Activated naive CD8-positive, alpha-beta T cell treated with anti-CD3 and anti-CD28 coated beads, Interleukin-2, amount 10 ng/mL, durations not matched to agents 7 days and 5 days (primary cell): ENCODE results near the gene CRMP1. TPM values are rescaled to one million over a fixed set of nuclear protein-coding genes. Genes with fewer than 3 reads are reported as not detected.
"Not testable (repeated sequence)": the region's sequence is repeated elsewhere in the genome, so short reads cannot be mapped to it uniquely, and the experiment has no call there.

Experiments
- ATAC-seq: fragments of 150-1000 bp; cut with Tn5 transposase; one replicate; pipeline ENCODE4 v1.10.0; 2021; ENCODE audit warnings: low read depth, moderate library complexity
- POLR2A ChIA-PET: fragments of 350-600 bp; sonication (Branson Sonifier 250); formaldehyde crosslinking; loops from one replicate; lab custom pipeline; 2021; ENCODE audit warnings: antibody characterized with exemption; lab: Charles Lee
- DNase-seq: peaks from one replicate; pipeline ENCODE4 v3.0.0; 2021
- H3K27ac Mint-ChIP-seq: one replicate; pipeline ENCODE4 v1.8.0; 2022; ENCODE audit warnings: mild to moderate bottlenecking, mixed read lengths
- H3K27me3 Mint-ChIP-seq: one replicate; pipeline ENCODE4 v1.8.0; 2022; ENCODE audit warnings: mild to moderate bottlenecking, moderate library complexity, mixed read lengths
- H3K36me3 Mint-ChIP-seq: one replicate; pipeline ENCODE4 v1.8.0; 2021; ENCODE audit warnings: mild to moderate bottlenecking, mixed read lengths
- H3K4me1 Mint-ChIP-seq: one replicate; pipeline ENCODE4 v1.8.0; 2021; ENCODE audit warnings: mixed read lengths
- H3K4me3 Mint-ChIP-seq: one replicate; pipeline ENCODE4 v1.8.0; 2022; ENCODE audit warnings: mild to moderate bottlenecking, moderate library complexity, mixed read lengths
- H3K9me3 Mint-ChIP-seq: one replicate; pipeline ENCODE4 v1.8.0; 2021; ENCODE audit warnings: mixed read lengths
- total RNA-seq, 2 experiments: library from RNA; stranded (reverse); gene quantifications; one replicate each; pipeline ENCODE4 v1.2.3, GENCODE V29; 2021

CRMP1 gene
- total RNA-seq, 2 experiments from 2014 or later: not detected

- H3K36me3 Mint-ChIP-seq: no peaks in the 10 kb centered on the region
- no peak for DNase-seq
- peaks cover 11% of the 10 kb centered on the region for H3K27me3 Mint-ChIP-seq
- peaks cover 21% of the 10 kb centered on the region for H3K4me1 Mint-ChIP-seq
- no peak for ATAC-seq
- POLR2A ChIA-PET: no interaction called here
- no peaks in the 10 kb centered on the region for H3K9me3 Mint-ChIP-seq
- no peak overlapping the region for H3K4me3 Mint-ChIP-seq
- no peak overlapping the region for H3K27ac Mint-ChIP-seq
Observed at GRCh38 chr4:5825321-5826041, 67.4 kb downstream of the CRMP1 start.

DNA sequence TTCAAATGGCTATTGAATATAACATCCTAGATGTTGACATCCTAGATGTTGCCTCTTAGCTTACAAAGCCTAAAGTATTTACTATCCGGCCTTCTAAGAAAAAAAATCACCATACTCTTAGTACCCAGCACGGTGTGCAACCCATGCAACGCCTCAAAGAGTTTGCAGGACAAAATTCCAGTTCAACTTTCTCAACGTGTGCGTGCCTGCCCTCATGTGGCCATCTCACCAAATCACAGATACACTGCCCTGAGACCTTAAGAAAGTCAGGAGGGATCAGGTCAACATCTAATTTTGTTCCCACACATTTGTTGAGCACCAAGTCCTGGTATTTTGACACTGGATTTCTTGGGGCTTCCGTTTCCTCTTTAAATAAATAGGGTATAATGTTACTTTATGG, 68.3 kb downstream of the CRMP1 start:
- Mint-ChIP-seq H3K4me3 (no peak overlapping the region), H3K27ac (no peak overlapping the region), H3K4me1 (peaks cover 21% of the 10 kb centered on the region), H3K36me3 (no peaks in the 10 kb centered on the region), H3K9me3 (no peaks in the 10 kb centered on the region), H3K27me3 (peaks cover 7% of the 10 kb centered on the region)
- POLR2A ChIA-PET: no interaction called here
- ATAC-seq (no peak), DNase-seq (no peak)

- peaks cover 21% of the 10 kb centered on the region for H3K4me1 Mint-ChIP-seq
- POLR2A ChIA-PET: no interaction called here
- no peak overlapping the region for H3K27ac Mint-ChIP-seq
- H3K36me3 Mint-ChIP-seq: no peaks in the 10 kb centered on the region
- H3K27me3 Mint-ChIP-seq: peaks cover 4% of the 10 kb centered on the region
- H3K4me3 Mint-ChIP-seq: no peak overlapping the region
- ATAC-seq (no peak), DNase-seq (no peak)
- no peaks in the 10 kb centered on the region for H3K9me3 Mint-ChIP-seq
Observed at GRCh38 chr4:5824227-5824626, 68.7 kb downstream of the CRMP1 start.

- H3K4me1 Mint-ChIP-seq: peaks cover 21% of the 10 kb centered on the region
- peaks cover 3% of the 10 kb centered on the region for H3K27me3 Mint-ChIP-seq
- ATAC-seq (no peak), DNase-seq (no peak)
- POLR2A ChIA-PET: no interaction called here
- H3K36me3 Mint-ChIP-seq: no peaks in the 10 kb centered on the region
- H3K27ac Mint-ChIP-seq: no peak overlapping the region
- no peaks in the 10 kb centered on the region for H3K9me3 Mint-ChIP-seq
- no peak overlapping the region for H3K4me3 Mint-ChIP-seq
Observed at GRCh38 chr4:5823542-5824211, 69.2 kb downstream of the CRMP1 start.

- DNase-seq (no peak), ATAC-seq (no peak)
- Mint-ChIP-seq H3K4me3 (no peak overlapping the region), H3K27me3 (peaks cover 3% of the 10 kb centered on the region), H3K9me3 (no peaks in the 10 kb centered on the region), H3K4me1 (peaks cover 21% of the 10 kb centered on the region), H3K36me3 (no peaks in the 10 kb centered on the region), H3K27ac (no peak overlapping the region)
- POLR2A ChIA-PET: interaction anchor here (0.6 kb wide), 1 partner anchor 868 kb away, joined by 3 read pairs; no protein-coding TSS in a partner anchor
Observed at GRCh38 chr4:5822619-5823018, 70.3 kb downstream of the CRMP1 start.

GRCh38 chr4:5821665-5822358, 71.1 kb downstream of the CRMP1 start:
- POLR2A ChIA-PET: no interaction called here
- H3K4me3 Mint-ChIP-seq: no peak overlapping the region
- DNase-seq (peak; percentile 39), ATAC-seq (no peak)
- H3K27me3 Mint-ChIP-seq: peaks cover 3% of the 10 kb centered on the region
- H3K36me3 Mint-ChIP-seq: no peaks in the 10 kb centered on the region
- peaks cover 13% of the 10 kb centered on the region for H3K4me1 Mint-ChIP-seq
- H3K27ac Mint-ChIP-seq: no peak overlapping the region
- H3K9me3 Mint-ChIP-seq: no peaks in the 10 kb centered on the region

DNA sequence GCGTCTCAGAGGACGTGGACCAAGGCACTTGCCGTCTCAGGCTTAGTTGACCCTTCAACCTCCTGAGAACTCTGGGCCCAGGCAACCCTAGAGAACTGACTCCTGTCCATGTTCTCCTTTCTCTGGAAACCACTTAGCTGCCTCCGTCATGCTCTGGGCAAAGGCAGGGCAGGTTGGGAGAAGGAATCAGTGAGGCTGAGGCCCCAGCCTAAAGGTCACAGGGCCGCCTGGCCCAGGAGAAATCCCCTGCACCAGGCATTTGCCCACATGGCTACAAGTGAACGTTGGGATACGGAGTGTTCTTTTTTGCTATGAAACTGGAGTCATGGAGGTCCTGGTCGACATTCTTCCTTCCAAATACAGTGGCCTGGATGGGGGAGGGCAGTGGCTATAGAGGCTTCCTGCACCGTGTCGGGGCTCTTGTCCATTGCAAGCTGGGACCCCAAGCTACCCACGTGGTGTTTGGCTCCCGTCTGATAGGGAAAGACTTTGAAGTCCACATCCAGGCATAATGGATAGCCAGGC, 76.0 kb downstream of the CRMP1 start:
- Mint-ChIP-seq H3K4me1 (no peaks in the 10 kb centered on the region), H3K9me3 (no peaks in the 10 kb centered on the region), H3K27me3 (no peaks in the 10 kb centered on the region), H3K36me3 (no peaks in the 10 kb centered on the region), H3K4me3 (no peak overlapping the region), H3K27ac (no peak overlapping the region)
- POLR2A ChIA-PET: no interaction called here
- DNase-seq (no peak), ATAC-seq (no peak)

GRCh38 chr4:5816101-5816500, 76.8 kb downstream of the CRMP1 start:
- Mint-ChIP-seq H3K9me3 (no peaks in the 10 kb centered on the region), H3K27me3 (no peaks in the 10 kb centered on the region)

GRCh38 chr4:5815641-5816040, 77.2 kb downstream of the CRMP1 start:
- no peak for DNase-seq
- Mint-ChIP-seq H3K4me3 (no peak overlapping the region), H3K27me3 (no peaks in the 10 kb centered on the region), H3K4me1 (no peaks in the 10 kb centered on the region), H3K36me3 (no peaks in the 10 kb centered on the region), H3K27ac (no peak overlapping the region), H3K9me3 (no peaks in the 10 kb centered on the region)
- ATAC-seq: no peak
- POLR2A ChIA-PET: no interaction called here

More at GRCh38 chr4:5816101-5816500, 76.8 kb downstream of the CRMP1 start:
- Mint-ChIP-seq H3K27ac (no peak overlapping the region), H3K4me1 (no peaks in the 10 kb centered on the region), H3K36me3 (no peaks in the 10 kb centered on the region), H3K4me3 (no peak overlapping the region)
- POLR2A ChIA-PET: no interaction called here
- DNase-seq (no peak), ATAC-seq (no peak)

DNA sequence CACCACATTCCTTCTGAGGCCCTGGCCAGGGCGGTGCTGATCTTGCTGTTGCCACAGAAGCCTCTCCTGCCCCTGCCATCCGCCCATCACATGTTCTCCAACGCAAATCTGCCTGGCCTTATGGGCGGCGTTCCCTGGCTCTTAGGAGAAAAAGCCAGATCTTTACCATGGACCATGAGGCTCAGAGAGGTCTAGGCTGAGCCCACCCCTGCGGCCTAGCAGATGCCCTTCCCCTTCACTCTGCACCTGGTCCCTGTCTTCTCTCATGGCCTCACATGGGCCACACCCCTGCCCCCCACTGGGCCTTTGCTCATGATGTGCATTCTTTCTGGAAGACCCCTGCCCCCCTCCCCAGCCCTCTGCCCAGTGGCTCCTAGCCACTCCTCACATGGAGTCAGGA, 78.5 kb downstream of the CRMP1 start:
- no peak overlapping the region for H3K4me3 Mint-ChIP-seq
- H3K4me1 Mint-ChIP-seq: no peaks in the 10 kb centered on the region
- H3K36me3 Mint-ChIP-seq: no peaks in the 10 kb centered on the region
- POLR2A ChIA-PET: no interaction called here
- ATAC-seq (no peak), DNase-seq (no peak)
- H3K9me3 Mint-ChIP-seq: no peaks in the 10 kb centered on the region
- H3K27me3 Mint-ChIP-seq: no peaks in the 10 kb centered on the region
- no peak overlapping the region for H3K27ac Mint-ChIP-seq

DNA sequence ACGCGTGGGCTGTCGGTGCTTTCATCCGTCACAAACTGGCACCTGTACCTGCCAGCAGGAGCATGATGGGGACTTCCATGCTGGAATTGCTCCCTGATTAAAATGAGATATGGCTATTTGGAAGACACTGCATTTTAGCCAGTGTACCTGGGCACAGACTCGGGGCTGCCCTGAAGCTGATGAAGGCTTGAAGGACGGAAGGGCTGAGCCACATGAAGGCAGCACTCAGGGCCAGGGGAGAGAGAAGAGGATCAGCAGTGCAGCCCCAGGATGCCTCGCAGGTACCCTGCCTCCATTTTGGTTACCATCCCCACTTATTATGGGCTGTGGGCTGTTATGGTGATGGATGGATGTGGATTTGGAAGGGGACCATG, 79.0 kb downstream of the CRMP1 start:
- Mint-ChIP-seq H3K36me3 (no peaks in the 10 kb centered on the region), H3K9me3 (no peaks in the 10 kb centered on the region), H3K27ac (no peak overlapping the region), H3K27me3 (no peaks in the 10 kb centered on the region), H3K4me1 (no peaks in the 10 kb centered on the region), H3K4me3 (no peak overlapping the region)
- POLR2A ChIA-PET: no interaction called here
- no peak for DNase-seq
- ATAC-seq: no peak

DNA sequence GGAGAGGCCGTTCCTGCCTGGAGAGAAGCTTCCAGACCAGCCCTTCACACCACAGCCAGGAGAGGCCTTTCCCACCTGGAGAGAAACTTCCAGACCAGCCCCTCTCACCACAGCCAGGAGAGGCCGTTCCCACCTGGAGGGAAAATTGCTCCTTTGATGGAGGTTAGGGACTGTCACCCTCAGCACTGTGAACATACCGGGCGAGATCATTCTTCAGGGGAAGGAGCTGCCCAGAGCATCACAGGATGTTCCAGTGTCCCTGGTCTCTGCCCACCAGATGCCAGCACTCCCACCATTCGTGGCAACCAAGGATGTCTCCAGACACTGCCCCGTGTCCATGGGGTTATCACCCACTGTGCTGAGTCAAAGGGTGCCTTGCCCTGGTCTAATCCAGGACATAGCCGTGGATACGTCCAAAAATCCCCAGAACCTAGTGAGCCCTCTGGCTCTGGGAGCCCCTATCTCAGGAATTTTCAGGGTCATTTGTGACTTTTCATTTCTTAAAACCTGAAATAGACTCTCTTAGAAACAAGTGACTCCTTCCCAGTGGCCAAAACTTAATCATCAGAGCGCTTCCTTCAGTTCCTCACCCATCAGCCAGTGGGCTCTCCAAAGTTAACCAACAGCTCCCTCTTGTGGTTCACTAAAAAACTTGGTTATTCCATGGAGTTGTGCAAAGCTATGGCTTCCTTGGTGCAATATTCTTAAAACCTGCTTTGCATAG, 80.2 kb downstream of the CRMP1 start:
- H3K27ac Mint-ChIP-seq: no peak overlapping the region
- DNase-seq (no peak), ATAC-seq (no peak)
- no peak overlapping the region for H3K4me3 Mint-ChIP-seq
- POLR2A ChIA-PET: no interaction called here
- H3K36me3 Mint-ChIP-seq: no peaks in the 10 kb centered on the region
- no peaks in the 10 kb centered on the region for H3K4me1 Mint-ChIP-seq
- H3K27me3 Mint-ChIP-seq: no peaks in the 10 kb centered on the region
- H3K9me3 Mint-ChIP-seq: no peaks in the 10 kb centered on the region

DNA sequence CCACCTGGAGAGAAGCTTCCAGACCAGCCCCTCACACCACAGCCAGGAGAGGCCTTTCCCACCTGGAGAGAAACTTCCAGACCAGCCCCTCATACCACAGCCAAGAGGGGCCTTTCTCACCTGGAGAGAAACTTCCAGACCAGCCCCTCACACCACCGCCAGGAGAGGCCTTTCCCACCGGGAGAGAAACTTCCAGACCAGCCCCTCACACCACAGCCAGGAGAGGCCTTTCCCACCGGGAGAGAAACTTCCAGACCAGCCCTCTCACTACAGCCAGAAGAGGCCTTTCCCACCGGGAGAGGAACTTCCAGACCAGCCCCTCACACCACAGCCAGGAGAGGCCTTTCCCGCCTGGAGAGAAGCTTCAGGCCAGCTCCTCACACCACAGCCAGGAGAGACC, 80.8 kb downstream of the CRMP1 start:
- H3K4me1 Mint-ChIP-seq, H3K9me3 Mint-ChIP-seq, ATAC-seq, H3K4me3 Mint-ChIP-seq, H3K27ac Mint-ChIP-seq, H3K36me3 Mint-ChIP-seq, H3K27me3 Mint-ChIP-seq, POLR2A ChIA-PET, DNase-seq: not testable (repeated sequence)
